GM12878 (cell line): ENCODE data around the gene CDC42BPA.

Source experiments
- ATF7 ChIP-seq: fragments of 450-650 bp; IDR thresholded peaks from 2 replicates; pipeline ENCODE4 v1.6.1; 2016; ENCODE audit warnings: low read depth, mild to moderate bottlenecking
- NFYB ChIP-seq: IDR thresholded peaks from 2 replicates; pipeline ENCODE4 v1.6.1; 2011; ENCODE audit warnings: low read depth, mild to moderate bottlenecking, low read length, improper control_type of control experiment, moderate library complexity; ENCODE audit not compliant: insufficient read depth
- PAX8 ChIP-seq: fragments of 450-650 bp; IDR thresholded peaks from 2 replicates; pipeline ENCODE4 v1.6.1; 2017; ENCODE audit warnings: mild to moderate bottlenecking, moderate library complexity
- POLR2A ChIP-seq: IDR thresholded peaks from 2 replicates; pipeline ENCODE4 v1.6.1; 2011; ENCODE audit warnings: low read depth, mild to moderate bottlenecking, low read length
- RCOR1 ChIP-seq: conservative IDR thresholded peaks from 2 replicates; pipeline ENCODE4 v1.6.1; 2012; ENCODE audit warnings: low read depth, low read length, improper control_type of control experiment
- RFX5 ChIP-seq: IDR thresholded peaks from 2 replicates; pipeline ENCODE4 v1.6.1; 2011; ENCODE audit warnings: low read depth, low read length, improper control_type of control experiment
- SMAD5 ChIP-seq: IDR thresholded peaks from 2 replicates; pipeline ENCODE4 v1.6.1; 2016; ENCODE audit warnings: antibody characterized with exemption, low read depth
- ZNF207 ChIP-seq: fragments of 450-650 bp; IDR thresholded peaks from 2 replicates; pipeline ENCODE4 v1.6.1; 2014; ENCODE audit warnings: antibody characterized with exemption, mild to moderate bottlenecking, borderline replicate concordance
- TF ChIP-seq, protein P1 (sequence below): IDR thresholded peaks from 2 replicates; pipeline ENCODE4 v1.6.1; 2012; ENCODE audit warnings: low read depth, low read length, improper control_type of control experiment
- TF ChIP-seq, protein P2 (sequence below), 3 experiments: IDR thresholded peaks in 2 of 3; conservative IDR thresholded peaks in 1 of 3; 2 replicates each; pipeline ENCODE4 v1.5.1; 2011; ENCODE audit warnings: low read depth in 3 of 3, low read length in 3 of 3, mild to moderate bottlenecking in 3 of 3, control low read depth in 2 of 3, moderate library complexity in 2 of 3, inconsistent platforms in 1 of 3, mixed read lengths in 1 of 3; ENCODE audit not compliant: control insufficient read depth in 2 of 3, insufficient read depth in 1 of 3; ENCODE audit errors: extremely low read depth in 1 of 3
- TF ChIP-seq, protein P3 (sequence below): fragments of 450-650 bp; IDR thresholded peaks from 2 replicates; pipeline ENCODE4 v1.6.1; 2017; ENCODE audit warnings: mild to moderate bottlenecking, moderate library complexity

DNA sequence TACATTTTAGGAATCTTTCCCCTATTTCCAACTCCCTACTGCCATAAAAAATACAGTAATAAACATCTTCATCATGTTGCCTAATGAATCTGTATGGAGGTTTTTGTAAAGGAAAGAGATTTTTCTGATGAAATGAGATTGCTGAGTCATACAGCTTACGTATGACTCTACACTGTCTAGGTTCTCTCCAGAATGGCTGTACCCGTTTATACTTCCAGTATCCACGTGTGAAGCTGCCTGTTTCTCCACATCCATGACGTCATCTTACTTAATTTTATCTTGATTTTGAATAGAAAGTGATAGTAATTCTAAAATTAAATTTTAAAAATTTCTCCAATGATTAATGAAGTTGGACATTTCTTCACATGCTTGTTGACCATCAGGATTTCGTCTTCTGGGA lies 274.5 kb downstream of the CDC42BPA start:
- TF ChIP-seq, protein P1, sequence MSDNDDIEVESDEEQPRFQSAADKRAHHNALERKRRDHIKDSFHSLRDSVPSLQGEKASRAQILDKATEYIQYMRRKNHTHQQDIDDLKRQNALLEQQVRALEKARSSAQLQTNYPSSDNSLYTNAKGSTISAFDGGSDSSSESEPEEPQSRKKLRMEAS, result no peak
- TF ChIP-seq RFX5 (no peak), ATF7 (peak; percentile 67), NFYB (no peak), PAX8 (no peak), POLR2A (no peak), SMAD5 (no peak), ZNF207 (no peak), RCOR1 (no peak)
- TF ChIP-seq, protein P2, sequence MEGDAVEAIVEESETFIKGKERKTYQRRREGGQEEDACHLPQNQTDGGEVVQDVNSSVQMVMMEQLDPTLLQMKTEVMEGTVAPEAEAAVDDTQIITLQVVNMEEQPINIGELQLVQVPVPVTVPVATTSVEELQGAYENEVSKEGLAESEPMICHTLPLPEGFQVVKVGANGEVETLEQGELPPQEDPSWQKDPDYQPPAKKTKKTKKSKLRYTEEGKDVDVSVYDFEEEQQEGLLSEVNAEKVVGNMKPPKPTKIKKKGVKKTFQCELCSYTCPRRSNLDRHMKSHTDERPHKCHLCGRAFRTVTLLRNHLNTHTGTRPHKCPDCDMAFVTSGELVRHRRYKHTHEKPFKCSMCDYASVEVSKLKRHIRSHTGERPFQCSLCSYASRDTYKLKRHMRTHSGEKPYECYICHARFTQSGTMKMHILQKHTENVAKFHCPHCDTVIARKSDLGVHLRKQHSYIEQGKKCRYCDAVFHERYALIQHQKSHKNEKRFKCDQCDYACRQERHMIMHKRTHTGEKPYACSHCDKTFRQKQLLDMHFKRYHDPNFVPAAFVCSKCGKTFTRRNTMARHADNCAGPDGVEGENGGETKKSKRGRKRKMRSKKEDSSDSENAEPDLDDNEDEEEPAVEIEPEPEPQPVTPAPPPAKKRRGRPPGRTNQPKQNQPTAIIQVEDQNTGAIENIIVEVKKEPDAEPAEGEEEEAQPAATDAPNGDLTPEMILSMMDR (IDR thresholded peaks at IDR 0.05 in 2 of 3, conservative IDR thresholded peaks at IDR 0.05 in 1 of 3; ENCODE audit: control insufficient read depth in 2 of 3, extremely low read depth in 1 of 3, insufficient read depth in 1 of 3, low read depth in 3 of 3, low read length in 3 of 3), result no peak
- TF ChIP-seq, protein P3, sequence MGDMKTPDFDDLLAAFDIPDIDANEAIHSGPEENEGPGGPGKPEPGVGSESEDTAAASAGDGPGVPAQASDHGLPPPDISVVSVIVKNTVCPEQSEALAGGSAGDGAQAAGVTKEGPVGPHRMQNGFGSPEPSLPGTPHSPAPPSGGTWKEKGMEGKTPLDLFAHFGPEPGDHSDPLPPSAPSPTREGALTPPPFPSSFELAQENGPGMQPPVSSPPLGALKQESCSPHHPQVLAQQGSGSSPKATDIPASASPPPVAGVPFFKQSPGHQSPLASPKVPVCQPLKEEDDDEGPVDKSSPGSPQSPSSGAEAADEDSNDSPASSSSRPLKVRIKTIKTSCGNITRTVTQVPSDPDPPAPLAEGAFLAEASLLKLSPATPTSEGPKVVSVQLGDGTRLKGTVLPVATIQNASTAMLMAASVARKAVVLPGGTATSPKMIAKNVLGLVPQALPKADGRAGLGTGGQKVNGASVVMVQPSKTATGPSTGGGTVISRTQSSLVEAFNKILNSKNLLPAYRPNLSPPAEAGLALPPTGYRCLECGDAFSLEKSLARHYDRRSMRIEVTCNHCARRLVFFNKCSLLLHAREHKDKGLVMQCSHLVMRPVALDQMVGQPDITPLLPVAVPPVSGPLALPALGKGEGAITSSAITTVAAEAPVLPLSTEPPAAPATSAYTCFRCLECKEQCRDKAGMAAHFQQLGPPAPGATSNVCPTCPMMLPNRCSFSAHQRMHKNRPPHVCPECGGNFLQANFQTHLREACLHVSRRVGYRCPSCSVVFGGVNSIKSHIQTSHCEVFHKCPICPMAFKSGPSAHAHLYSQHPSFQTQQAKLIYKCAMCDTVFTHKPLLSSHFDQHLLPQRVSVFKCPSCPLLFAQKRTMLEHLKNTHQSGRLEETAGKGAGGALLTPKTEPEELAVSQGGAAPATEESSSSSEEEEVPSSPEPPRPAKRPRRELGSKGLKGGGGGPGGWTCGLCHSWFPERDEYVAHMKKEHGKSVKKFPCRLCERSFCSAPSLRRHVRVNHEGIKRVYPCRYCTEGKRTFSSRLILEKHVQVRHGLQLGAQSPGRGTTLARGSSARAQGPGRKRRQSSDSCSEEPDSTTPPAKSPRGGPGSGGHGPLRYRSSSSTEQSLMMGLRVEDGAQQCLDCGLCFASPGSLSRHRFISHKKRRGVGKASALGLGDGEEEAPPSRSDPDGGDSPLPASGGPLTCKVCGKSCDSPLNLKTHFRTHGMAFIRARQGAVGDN, result no peak
